GM18505 (cell line): ENCODE measurements around the gene SBF2.
A peak's percentile ranks its signal among the peaks of the same experiment; 100 is the strongest.

ENCODE experiments used
- ATAC-seq: cut with Tn5 transposase; IDR thresholded peaks from one replicate; pipeline ENCODE4 v1.9.1; 2021; ENCODE audit not compliant: unreplicated experiment
- POLR2A ChIP-seq: IDR thresholded peaks from 4 replicates; pipeline ENCODE4 v1.6.1; 2011; ENCODE audit warnings: borderline replicate concordance; ENCODE audit not compliant: insufficient read depth, insufficient read length; ENCODE audit errors: extremely low read depth

The SBF2 gene

DNA sequence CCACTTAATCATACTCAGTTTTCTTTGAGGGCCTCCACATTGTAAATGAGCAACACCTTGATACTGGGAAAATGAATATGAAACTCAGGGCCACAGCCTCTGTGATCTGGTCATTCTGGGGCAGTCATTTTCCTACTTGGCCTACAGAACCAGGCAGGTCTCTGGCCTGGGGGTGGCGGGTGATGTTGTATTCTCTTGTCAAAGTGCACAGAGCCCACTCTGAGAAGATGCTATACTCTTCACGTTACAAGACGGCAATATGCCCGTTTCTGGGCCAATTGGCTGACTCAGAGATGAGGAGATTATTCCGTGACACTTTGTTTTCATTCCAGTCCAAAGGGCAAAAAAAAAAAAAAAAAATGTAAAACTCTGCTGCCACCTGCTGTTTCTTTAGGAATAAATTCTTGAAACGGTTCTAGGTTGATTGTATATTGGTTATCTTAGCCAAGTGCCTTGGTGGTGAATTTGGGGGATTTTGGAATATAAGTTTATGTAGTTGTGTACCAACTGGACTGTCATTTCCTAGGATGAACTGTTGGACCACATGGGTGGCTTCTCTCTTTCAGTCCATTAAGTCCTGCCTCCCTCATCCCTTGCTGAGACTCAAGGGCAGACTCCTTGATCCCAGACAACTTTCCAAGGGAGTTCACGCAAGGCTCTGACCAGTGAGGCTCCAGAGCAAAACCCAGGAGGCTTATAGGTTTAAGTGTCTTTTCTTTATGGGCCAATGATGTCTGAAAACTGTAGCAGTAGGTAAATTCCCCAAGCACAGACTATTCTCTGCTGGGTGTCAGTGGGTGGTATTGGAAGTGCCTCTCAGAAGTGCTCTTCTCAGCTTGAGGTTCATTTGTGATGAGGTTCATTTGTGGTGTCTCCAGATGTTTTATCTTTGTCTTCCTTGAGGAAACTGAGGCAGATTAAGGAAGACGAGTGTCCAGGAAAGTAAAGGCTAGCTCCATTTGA is 29.1 kb upstream of the SBF2 start:
- no peak for ATAC-seq
- no peak for TF ChIP-seq POLR2A

DNA sequence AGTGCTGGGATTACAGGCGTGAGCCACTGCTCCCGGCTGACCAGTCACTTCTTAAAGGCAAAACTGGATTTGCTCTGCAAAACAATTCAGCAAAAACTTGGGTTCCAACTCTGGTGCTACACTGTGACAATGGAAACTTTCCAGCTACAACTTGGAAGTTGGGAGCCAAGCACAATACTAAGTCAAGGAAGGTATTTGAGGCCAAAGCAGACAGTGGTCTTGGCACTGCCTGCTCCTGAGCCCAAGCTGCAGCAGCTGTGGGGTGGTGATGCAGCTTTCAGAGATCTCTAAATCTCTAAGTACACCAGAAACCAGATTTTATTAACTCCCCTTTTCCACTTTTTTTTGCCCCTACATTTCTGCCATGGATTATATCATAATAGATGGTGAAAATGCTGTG is 28.4 kb upstream of the SBF2 start:
- no peak for TF ChIP-seq POLR2A
- ATAC-seq, result no peak

DNA sequence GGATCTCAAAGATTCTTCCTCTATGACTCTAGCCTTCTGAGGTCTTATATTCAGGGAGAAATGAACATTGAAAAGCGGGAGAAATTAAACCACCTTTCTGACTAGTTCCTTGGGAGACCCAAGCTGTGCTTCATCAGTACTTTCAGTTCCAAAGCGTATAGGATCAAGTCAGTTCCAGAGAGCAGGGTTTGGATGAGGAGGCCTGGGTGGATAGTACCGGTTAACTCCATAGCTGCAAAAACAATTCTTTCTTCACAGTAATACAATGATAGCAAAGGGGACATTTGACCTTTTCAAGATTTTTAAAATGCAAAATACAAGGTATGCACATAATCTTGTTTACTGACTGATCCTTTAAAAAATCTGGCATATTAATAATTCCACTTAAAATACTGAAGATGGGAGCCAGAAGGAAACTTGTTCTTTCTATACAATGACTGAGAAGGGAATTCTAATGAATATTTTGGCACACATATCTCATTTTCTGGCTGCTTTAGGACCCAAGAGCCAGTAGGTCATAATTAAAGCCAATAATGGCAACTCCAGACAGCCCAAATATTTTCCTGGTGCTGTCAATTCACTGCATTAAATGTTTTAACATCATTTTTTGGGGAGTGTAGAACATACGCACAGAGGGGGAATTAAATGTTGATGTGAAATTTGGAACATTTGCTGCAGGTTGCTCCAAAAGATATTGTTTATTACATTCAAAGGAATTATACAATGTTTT is 26.9 kb upstream of the SBF2 start:
- no peak for ATAC-seq
- TF ChIP-seq POLR2A, result no peak

DNA sequence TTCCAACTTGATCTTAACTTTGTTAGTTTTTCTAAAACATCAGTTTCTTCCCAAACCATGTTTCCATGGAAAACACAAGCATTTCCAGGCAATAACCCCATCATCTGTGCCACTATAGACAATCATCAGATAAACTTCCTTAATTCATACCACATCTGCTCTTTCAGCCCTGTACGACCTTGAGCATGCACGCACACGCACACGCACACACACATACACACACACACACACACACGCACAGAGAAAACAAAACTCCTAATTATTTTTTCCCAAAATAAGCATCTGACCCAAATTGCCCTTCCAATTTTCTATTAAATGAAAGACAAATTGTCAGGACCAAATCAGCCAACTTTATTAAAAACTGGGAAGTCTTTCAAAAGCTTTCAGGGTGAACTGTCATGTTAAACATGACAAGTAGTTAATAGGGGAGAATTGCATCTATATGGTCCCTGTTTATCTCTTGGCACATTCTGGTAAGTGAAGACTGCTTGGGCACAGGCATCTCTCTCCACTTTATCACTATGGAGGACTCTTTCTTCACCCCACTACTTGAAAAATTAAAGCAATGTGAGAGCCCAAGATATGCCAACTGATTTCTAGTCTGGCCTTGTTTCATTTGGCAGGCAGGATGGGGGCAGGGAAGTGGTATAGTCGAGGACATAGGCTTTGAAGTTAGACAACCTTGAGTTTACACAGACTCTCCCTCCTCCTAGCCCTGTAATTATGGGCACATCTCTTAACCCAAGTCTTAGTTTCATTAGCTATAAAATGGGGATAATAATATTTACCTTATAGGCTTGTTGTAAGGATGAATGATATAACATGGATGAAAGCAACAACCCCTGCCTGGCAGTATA is 25.9 kb upstream of the SBF2 start:
- no peak for ATAC-seq
- TF ChIP-seq POLR2A, result no peak

DNA sequence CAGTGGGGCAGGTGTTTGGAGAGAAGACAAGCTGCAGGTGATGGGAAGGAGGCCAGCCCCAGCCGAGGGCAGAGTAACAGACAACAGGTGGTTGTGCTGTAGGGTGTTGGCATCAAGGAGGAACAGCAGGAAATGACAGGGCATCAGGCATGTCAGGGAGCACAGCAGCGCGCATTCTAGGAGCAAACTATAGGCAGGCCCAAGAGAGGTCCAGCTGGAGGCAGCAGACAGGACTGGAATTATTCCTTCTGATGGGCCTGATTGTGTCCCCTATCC is 24.4 kb upstream of the SBF2 start:
- no peak for ATAC-seq
- TF ChIP-seq POLR2A, result no peak

DNA sequence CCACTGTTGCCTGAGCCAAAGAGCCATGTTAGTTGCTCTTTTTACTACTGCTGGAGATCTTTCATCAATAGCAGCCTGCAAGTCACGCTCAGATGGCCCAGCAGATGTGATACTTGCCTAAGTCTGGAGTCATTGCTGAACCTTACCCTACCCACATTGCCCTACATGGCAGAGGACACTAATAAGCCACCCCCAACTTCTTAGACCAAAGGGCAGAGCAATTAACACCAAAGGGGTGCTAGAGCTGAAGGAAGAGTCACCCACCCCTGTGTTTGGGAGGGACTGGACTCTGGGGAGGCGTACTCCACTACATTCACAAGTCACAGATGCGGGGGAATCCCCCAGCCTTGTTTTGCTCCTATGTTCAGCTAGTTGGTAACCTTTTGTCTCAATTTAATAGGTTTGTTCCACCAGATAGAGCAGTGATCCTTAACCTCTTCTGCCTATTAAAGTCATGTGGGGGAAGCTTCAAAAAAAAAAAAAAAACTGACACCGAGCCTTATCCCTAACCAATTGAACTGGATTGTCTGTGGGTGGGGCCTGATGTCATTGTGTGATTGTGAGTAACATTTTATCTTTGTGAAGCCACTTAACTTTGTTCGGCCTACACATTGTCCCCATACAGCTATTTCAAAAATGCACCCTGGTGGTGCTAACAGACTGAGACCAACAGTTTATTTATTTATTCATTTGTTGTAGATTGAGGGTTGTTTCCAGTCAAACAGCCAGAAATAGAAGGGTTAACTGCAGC is 23.9 kb upstream of the SBF2 start:
- ATAC-seq, result peak; percentile 62
- no peak for TF ChIP-seq POLR2A

DNA sequence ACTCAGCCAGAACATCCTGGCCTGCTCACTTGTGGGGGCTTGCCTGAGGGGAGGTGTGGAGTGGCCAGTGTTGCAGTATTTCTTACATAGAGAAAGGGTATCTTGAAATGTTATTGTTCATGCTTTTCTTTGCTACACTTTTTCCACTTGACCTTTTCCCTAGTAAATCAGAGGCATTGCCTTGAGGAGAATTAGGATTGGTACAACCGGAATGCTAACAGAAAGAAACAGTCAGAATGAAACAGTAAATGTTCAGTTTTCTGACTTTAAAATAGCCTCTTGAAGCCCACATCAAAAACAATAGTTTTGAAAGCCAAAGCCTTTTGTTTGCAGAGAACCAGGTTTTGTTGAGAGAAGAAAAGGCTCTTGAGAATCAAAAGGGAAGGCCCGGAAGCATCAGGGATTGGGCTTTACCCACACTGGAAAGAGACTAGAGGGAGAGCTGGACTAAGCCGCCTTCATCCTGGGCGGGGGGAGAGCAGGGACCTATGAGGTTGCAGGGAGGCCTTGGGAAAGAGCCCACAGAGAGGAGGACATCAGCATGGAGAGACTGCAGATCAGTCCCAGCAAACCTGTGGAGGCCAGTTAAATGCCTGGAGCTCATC is 23.2 kb upstream of the SBF2 start:
- ATAC-seq, result peak; percentile 26
- no peak for TF ChIP-seq POLR2A

DNA sequence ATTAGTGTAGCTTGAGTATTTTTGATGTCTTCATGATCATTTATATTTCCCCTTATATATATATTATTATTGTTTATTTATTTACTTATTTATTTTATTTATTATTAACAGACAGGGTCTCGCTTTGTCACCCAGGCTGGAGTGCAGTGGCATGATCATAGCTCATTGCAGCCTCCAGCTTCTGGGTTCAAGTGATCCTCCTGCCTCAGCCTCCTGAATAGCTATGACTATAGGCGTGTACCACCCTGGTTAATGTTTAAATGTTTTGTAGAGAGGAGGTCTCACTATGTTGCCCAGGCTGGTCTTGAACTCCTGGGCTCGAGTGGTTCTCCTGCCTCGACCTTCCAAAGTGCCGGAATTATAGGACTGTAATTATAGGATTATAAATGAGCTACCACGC is 21.1 kb upstream of the SBF2 start:
- TF ChIP-seq POLR2A, result no peak
- no peak for ATAC-seq

DNA sequence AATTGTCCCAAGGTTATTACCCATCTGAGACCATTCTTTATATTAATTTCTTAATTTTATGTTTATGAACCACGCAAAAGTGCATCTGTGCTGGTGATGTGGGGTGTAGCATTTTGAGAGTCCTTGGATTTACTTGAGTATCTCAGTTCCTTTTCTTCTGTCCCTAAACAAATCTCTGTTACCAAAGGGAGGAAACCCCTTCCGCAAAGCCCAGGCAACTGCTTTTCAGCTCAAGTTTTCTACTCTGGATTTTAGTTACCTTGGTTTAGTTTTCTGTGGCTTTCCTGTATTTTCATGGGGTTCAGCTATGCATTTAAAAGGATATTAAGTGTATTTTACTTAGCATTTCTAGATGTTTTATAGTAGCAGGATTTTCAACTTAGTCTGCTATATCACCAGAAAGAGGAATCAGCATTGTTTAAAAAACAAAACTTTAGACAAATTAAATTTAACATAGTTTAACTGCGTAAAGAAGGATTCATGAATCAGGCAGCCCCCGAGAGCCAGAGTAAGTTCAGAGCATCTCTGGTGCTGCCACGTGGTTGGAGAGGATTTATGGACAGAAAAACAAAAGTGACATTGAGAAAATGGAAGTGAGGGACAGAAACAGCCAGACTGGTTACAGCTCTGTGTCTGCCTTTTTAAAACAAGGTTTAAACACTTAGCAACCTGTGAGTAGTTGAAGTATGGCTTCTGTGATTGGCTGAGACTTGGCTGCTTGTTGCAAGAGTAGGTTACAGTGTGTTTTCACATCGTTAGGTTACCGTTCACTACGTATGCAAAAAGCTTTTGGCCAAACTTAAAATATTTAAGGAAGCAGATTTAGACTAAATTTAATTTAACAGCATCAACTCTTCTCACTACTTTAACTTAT is 20.4 kb upstream of the SBF2 start:
- peak; percentile 48 for ATAC-seq
- no peak for TF ChIP-seq POLR2A

DNA sequence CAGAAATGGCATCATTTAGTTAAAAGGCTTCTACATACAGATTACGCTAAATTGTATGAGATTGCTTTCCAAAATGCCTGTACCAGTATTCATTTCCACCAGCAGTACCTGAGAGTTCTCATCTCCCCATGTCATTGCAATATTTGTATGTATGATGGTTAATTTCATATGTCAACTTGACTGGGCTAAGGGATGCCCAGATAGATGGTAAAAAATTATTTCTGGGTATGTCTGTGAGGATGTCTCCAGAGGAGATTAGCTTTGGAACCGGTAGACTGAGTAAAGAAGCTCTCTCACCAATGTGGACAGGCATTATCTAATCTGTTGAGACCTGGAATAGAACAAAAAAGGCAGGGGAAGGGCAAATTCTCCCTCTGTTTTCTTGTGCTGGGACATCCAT is 17.8 kb upstream of the SBF2 start:
- ATAC-seq, result no peak
- TF ChIP-seq POLR2A, result no peak

DNA sequence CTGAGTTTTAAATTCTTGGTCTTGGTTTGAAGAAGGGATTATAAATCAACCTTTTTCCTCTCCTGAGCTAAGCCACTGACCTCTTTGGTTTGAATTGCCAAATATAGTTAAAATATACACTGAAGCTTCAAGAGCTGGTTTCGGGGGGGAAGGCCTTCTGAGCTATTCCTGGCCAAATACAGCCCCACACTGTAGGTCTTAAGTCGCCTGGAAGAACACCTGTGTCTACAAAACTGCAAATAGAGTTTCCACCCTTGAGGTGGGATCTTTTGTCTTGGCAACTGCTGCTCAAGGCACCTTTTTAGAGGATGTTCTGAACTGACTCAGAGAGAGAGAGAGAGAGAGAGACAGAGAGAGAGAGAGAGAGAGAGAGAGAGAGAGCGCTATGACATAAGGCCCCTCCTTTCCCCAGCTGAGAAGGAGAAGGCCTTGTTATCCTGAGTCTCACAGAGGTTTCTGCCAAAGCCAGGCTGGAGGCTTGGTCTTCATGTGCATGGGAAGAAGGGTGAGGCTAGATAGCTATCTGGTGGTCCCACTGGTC is 16.4 kb upstream of the SBF2 start:
- no peak for TF ChIP-seq POLR2A
- no peak for ATAC-seq

DNA sequence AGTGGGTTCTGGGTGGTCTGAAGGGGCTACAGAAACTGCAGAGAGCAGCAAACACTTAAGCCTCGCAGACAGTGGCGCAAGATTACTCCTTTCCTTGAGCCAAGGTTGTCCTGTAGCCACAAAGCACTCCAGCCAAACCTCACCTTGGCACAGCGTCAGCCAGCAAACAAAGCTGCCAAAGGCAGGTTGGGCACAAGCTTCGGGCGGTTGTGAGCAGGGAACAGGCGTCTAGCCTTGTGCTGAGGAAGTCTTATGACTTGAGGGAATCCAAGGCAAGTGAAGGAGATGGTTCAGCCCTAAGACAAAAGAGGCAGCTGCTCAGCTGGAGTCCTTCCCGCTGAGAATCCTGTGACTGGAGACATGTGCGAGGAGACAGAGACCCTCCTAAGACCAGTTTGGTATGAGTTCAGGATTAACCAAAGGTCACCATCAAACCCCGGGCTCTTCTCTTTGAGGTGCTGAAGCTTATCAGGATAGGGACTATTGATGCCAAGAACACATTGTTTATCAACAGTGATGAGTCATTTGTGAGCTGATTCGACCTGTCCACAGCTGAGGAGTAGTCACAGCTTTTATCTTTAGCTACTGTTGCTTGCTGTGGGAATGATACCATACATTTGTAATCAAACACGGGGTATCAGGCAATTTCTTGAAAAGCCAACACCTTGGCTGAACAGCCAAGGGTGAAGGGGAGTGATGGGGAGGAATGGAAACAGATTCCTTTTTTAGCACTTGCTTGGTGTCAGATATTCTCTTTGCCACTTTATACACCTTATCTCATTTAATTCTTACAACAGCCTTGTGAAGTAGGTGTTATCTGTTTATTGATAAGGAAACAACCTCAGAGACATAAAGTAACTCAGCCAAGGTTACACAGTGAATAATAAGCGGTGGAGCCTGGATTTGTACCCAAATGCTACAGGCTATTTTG is 15.4 kb upstream of the SBF2 start:
- no peak for ATAC-seq
- TF ChIP-seq POLR2A, result no peak
